Immature natural killer cell (primary cell): ENCODE measurements around the gene NOS1AP. TPM values are rescaled to one million over a fixed set of nuclear protein-coding genes. Genes with fewer than 3 reads are reported as not detected.

Experiments used
- DNase-seq, 3 donors: peaks; one replicate each; pipeline ENCODE4 v3.0.0; 2022; ENCODE audit warnings: mixed read lengths in 1 of 3
- H3K27ac Mint-ChIP-seq, 6 donors: one replicate each; pipeline ENCODE4 v1.8.0; 2020; ENCODE audit warnings: mixed read lengths in 6 of 6, mild to moderate bottlenecking in 5 of 6, inconsistent platforms in 4 of 6, moderate library complexity in 3 of 6
- H3K27me3 Mint-ChIP-seq, 3 donors: one replicate each; pipeline ENCODE4 v1.8.0; 2020 to 2021; ENCODE audit warnings: low read depth in 3 of 3, mild to moderate bottlenecking in 3 of 3, mixed read lengths in 3 of 3, moderate library complexity in 3 of 3, inconsistent platforms in 1 of 3
- H3K36me3 Mint-ChIP-seq, 3 donors: one replicate each; pipeline ENCODE4 v1.8.0; 2020; ENCODE audit warnings: mixed read lengths in 3 of 3, inconsistent platforms in 2 of 3, mild to moderate bottlenecking in 2 of 3
- H3K4me1 Mint-ChIP-seq, 2 donors: one replicate each; pipeline ENCODE4 v1.8.0; 2020; ENCODE audit warnings: inconsistent platforms in 2 of 2, mild to moderate bottlenecking in 2 of 2, mixed read lengths in 2 of 2, moderate library complexity in 1 of 2
- H3K4me3 Mint-ChIP-seq, 5 donors: one replicate each; pipeline ENCODE4 v1.8.0; 2020; ENCODE audit warnings: mild to moderate bottlenecking in 5 of 5, mixed read lengths in 5 of 5, inconsistent platforms in 3 of 5, moderate library complexity in 3 of 5
- H3K9me3 Mint-ChIP-seq, 6 donors: one replicate each; pipeline ENCODE4 v1.8.0; 2020; ENCODE audit warnings: mild to moderate bottlenecking in 6 of 6, mixed read lengths in 6 of 6, inconsistent platforms in 4 of 6, moderate library complexity in 3 of 6
- polyA plus RNA-seq, 3 donors: library from polyadenylated mRNA; unstranded; fragments of 300-500 nt; fragmentation: Illumina TruSeq; gene quantifications; one replicate each; pipeline ENCODE4 v1.2.3, GENCODE V29; 2021

NOS1AP gene
- polyA plus RNA-seq, 3 donors from 2014 or later, result not detected

GRCh38 chr1:162302306-162303003 lies 233.0 kb downstream of the NOS1AP start:
- DNase-seq, result no peak
- Mint-ChIP-seq H3K4me1 (peaks cover 11 to 22% of the 10 kb centered on the region in 2 donors), H3K27ac (no peak overlapping the region), H3K36me3 (no peaks in the 10 kb centered on the region), H3K27me3 (peaks cover 3 to 13% (median 7%) of the 10 kb centered on the region in 3 donors), H3K9me3 (peaks cover 0 to 5% (median 0%) of the 10 kb centered on the region in 6 donors), H3K4me3 (no peak overlapping the region)

GRCh38 chr1:162303004-162303344 lies 233.5 kb downstream of the NOS1AP start:
- Mint-ChIP-seq H3K4me3 (no peak overlapping the region), H3K9me3 (peaks cover 0 to 10% (median 4%) of the 10 kb centered on the region in 6 donors), H3K27ac (no peak overlapping the region), H3K4me1 (peaks cover 6 to 16% of the 10 kb centered on the region in 2 donors), H3K27me3 (peaks cover 3 to 13% (median 9%) of the 10 kb centered on the region in 3 donors), H3K36me3 (no peaks in the 10 kb centered on the region)
- no peak for DNase-seq

- Mint-ChIP-seq H3K9me3 (peaks cover 0 to 15% (median 7%) of the 10 kb centered on the region in 6 donors), H3K27ac (no peak overlapping the region), H3K4me1 (peaks cover 0 to 10% of the 10 kb centered on the region in 2 donors), H3K36me3 (peaks cover 0 to 5% (median 0%) of the 10 kb centered on the region in 3 donors), H3K4me3 (no peak overlapping the region), H3K27me3 (peaks cover 3 to 13% (median 12%) of the 10 kb centered on the region in 3 donors)
- no peak for DNase-seq
Measured at GRCh38 chr1:162304736-162305135, 235.2 kb downstream of the NOS1AP start.

GRCh38 chr1:162305969-162306368 lies 236.5 kb downstream of the NOS1AP start:
- Mint-ChIP-seq H3K27ac (no peak overlapping the region), H3K4me1 (peaks cover 0 to 10% of the 10 kb centered on the region in 2 donors), H3K4me3 (no peak overlapping the region), H3K9me3 (peaks cover 0 to 15% (median 7%) of the 10 kb centered on the region in 6 donors), H3K36me3 (peaks cover 0 to 5% (median 0%) of the 10 kb centered on the region in 3 donors), H3K27me3 (peaks cover 3 to 12% (median 7%) of the 10 kb centered on the region in 3 donors)
- no peak for DNase-seq

- Mint-ChIP-seq H3K4me3 (no peak overlapping the region), H3K36me3 (peaks cover 0 to 5% (median 0%) of the 10 kb centered on the region in 3 donors), H3K27me3 (peaks cover 3 to 10% (median 5%) of the 10 kb centered on the region in 3 donors), H3K9me3 (peaks cover 0 to 15% (median 7%) of the 10 kb centered on the region in 6 donors), H3K4me1 (peaks cover 4 to 20% of the 10 kb centered on the region in 2 donors), H3K27ac (no peak overlapping the region)
- no peak for DNase-seq
Measured at GRCh38 chr1:162310337-162310736, 240.8 kb downstream of the NOS1AP start.

- Mint-ChIP-seq H3K4me3 (no peak overlapping the region), H3K4me1 (peaks cover 20 to 28% of the 10 kb centered on the region in 2 donors), H3K9me3 (no peaks in the 10 kb centered on the region), H3K27ac (no peak overlapping the region), H3K27me3 (peaks cover 4 to 9% (median 8%) of the 10 kb centered on the region in 3 donors), H3K36me3 (no peaks in the 10 kb centered on the region)
- DNase-seq, result no peak
Measured at GRCh38 chr1:162314206-162314605, 244.7 kb downstream of the NOS1AP start.

- H3K27ac Mint-ChIP-seq, result no peak overlapping the region
- no peak for DNase-seq
- peaks cover 4 to 11% (median 8%) of the 10 kb centered on the region in 3 donors for H3K27me3 Mint-ChIP-seq
Measured at GRCh38 chr1:162315673-162316072, 246.2 kb downstream of the NOS1AP start.

GRCh38 chr1:162316187-162316586 lies 246.7 kb downstream of the NOS1AP start:
- H3K4me3 Mint-ChIP-seq, result peak overlapping the region; percentile 5 to 69 (median 46)
- H3K27ac Mint-ChIP-seq, result peak overlapping the region in 3 of 6 donors; percentile 1 to 37 (median 35)
- DNase-seq, result peak; percentile 51 to 63 (median 55)
- H3K9me3 Mint-ChIP-seq, result peaks cover 0 to 2% (median 0%) of the 10 kb centered on the region in 6 donors
- peaks cover 20 to 28% of the 10 kb centered on the region in 2 donors for H3K4me1 Mint-ChIP-seq
- peaks cover 4 to 11% (median 8%) of the 10 kb centered on the region in 3 donors for H3K27me3 Mint-ChIP-seq
- no peaks in the 10 kb centered on the region for H3K36me3 Mint-ChIP-seq

More at GRCh38 chr1:162315673-162316072, 246.2 kb downstream of the NOS1AP start:
- H3K9me3 Mint-ChIP-seq, result peaks cover 0 to 2% (median 0%) of the 10 kb centered on the region in 6 donors
- H3K36me3 Mint-ChIP-seq, result no peaks in the 10 kb centered on the region
- peaks cover 20 to 28% of the 10 kb centered on the region in 2 donors for H3K4me1 Mint-ChIP-seq
- peak overlapping the region; percentile 8 to 69 (median 46) for H3K4me3 Mint-ChIP-seq

- Mint-ChIP-seq H3K4me3 (no peak overlapping the region), H3K27me3 (peaks cover 6 to 14% (median 8%) of the 10 kb centered on the region in 3 donors), H3K27ac (no peak overlapping the region), H3K4me1 (peaks cover 20 to 28% of the 10 kb centered on the region in 2 donors), H3K36me3 (no peaks in the 10 kb centered on the region), H3K9me3 (peaks cover 0 to 2% (median 0%) of the 10 kb centered on the region in 6 donors)
- DNase-seq, result no peak
Measured at GRCh38 chr1:162317621-162318020, 248.1 kb downstream of the NOS1AP start.

- H3K4me1 Mint-ChIP-seq, result peaks cover 20 to 25% of the 10 kb centered on the region in 2 donors
- no peaks in the 10 kb centered on the region for H3K36me3 Mint-ChIP-seq
- no peak for DNase-seq
- H3K9me3 Mint-ChIP-seq, result peaks cover 0 to 2% (median 0%) of the 10 kb centered on the region in 6 donors
- peaks cover 3 to 11% (median 7%) of the 10 kb centered on the region in 3 donors for H3K27me3 Mint-ChIP-seq
- H3K27ac Mint-ChIP-seq, result no peak overlapping the region
- no peak overlapping the region for H3K4me3 Mint-ChIP-seq
Measured at GRCh38 chr1:162319493-162320175, 250.1 kb downstream of the NOS1AP start.

- DNase-seq, result no peak
Measured at GRCh38 chr1:162321809-162322422, 252.4 kb downstream of the NOS1AP start.

GRCh38 chr1:162323023-162323422 lies 253.5 kb downstream of the NOS1AP start:
- no peaks in the 10 kb centered on the region for H3K4me1 Mint-ChIP-seq
- no peaks in the 10 kb centered on the region for H3K36me3 Mint-ChIP-seq
- H3K27me3 Mint-ChIP-seq, result peaks cover 5 to 11% (median 8%) of the 10 kb centered on the region in 3 donors
- no peak overlapping the region for H3K4me3 Mint-ChIP-seq
- H3K9me3 Mint-ChIP-seq, result peaks cover 0 to 2% (median 0%) of the 10 kb centered on the region in 6 donors
- no peak for DNase-seq
- H3K27ac Mint-ChIP-seq, result no peak overlapping the region

More at GRCh38 chr1:162321809-162322422, 252.4 kb downstream of the NOS1AP start:
- Mint-ChIP-seq H3K4me3 (no peak overlapping the region), H3K36me3 (no peaks in the 10 kb centered on the region), H3K4me1 (peaks cover under 1 to 2% of the 10 kb centered on the region in 2 donors), H3K27me3 (peaks cover 2 to 11% (median 8%) of the 10 kb centered on the region in 3 donors), H3K9me3 (peaks cover 0 to 2% (median 0%) of the 10 kb centered on the region in 6 donors), H3K27ac (no peak overlapping the region)

GRCh38 chr1:162324396-162324795 lies 254.9 kb downstream of the NOS1AP start:
- no peak overlapping the region for H3K4me3 Mint-ChIP-seq
- H3K27ac Mint-ChIP-seq, result no peak overlapping the region
- H3K4me1 Mint-ChIP-seq, result no peaks in the 10 kb centered on the region
- DNase-seq, result no peak
- H3K9me3 Mint-ChIP-seq, result peaks cover 0 to 2% (median 0%) of the 10 kb centered on the region in 6 donors
- H3K36me3 Mint-ChIP-seq, result no peaks in the 10 kb centered on the region
- H3K27me3 Mint-ChIP-seq, result peaks cover 5 to 7% (median 5%) of the 10 kb centered on the region in 3 donors
